Naive B cell (primary cell): Measurements from ENCODE around the gene PTPN1. TPM values are rescaled to one million over a fixed set of nuclear protein-coding genes. Genes with fewer than 3 reads are reported as not detected.

Experiments
- ATAC-seq, 2 donors: fragments of 150-1000 bp; cut with Tn5 transposase; 2 replicates each; pipeline ENCODE4 v1.10.0; 2021; ENCODE audit warnings: low read depth in 2 of 2, mild to moderate bottlenecking in 2 of 2, moderate library complexity in 2 of 2
- DNase-seq: peaks from one replicate; pipeline ENCODE4 v3.0.0; 2022
- H3K27ac Mint-ChIP-seq, 6 donors: one replicate each; pipeline ENCODE4 v1.8.0; 2020 to 2022; ENCODE audit warnings: mild to moderate bottlenecking in 6 of 6, mixed read lengths in 6 of 6, moderate library complexity in 5 of 6, inconsistent platforms in 2 of 6
- H3K27me3 Mint-ChIP-seq, 3 donors: one replicate each; pipeline ENCODE4 v1.8.0; 2021 to 2022; ENCODE audit warnings: mixed read lengths in 3 of 3, mild to moderate bottlenecking in 1 of 3
- H3K36me3 Mint-ChIP-seq, 2 donors: one replicate each; pipeline ENCODE4 v1.8.0; 2020 to 2022; ENCODE audit warnings: mixed read lengths in 2 of 2, inconsistent platforms in 1 of 2, mild to moderate bottlenecking in 1 of 2
- H3K4me1 Mint-ChIP-seq, 3 donors: one replicate each; pipeline ENCODE4 v1.8.0; 2020 to 2022; ENCODE audit warnings: mixed read lengths in 3 of 3, inconsistent platforms in 1 of 3, mild to moderate bottlenecking in 1 of 3, moderate library complexity in 1 of 3
- H3K4me3 Mint-ChIP-seq, 8 donors: one replicate each; pipeline ENCODE4 v1.8.0; 2020 to 2022; ENCODE audit warnings: mild to moderate bottlenecking in 8 of 8, mixed read lengths in 8 of 8, moderate library complexity in 8 of 8, inconsistent platforms in 2 of 8
- H3K9me3 Mint-ChIP-seq, 7 donors: one replicate each; pipeline ENCODE4 v1.8.0; 2020 to 2022; ENCODE audit warnings: mixed read lengths in 7 of 7, mild to moderate bottlenecking in 5 of 7, inconsistent platforms in 2 of 7, moderate library complexity in 1 of 7
- polyA plus RNA-seq, 6 donors: library from polyadenylated mRNA; unstranded; fragments of 300-500 nt; fragmentation: Illumina TruSeq; gene quantifications; one replicate each; pipeline ENCODE4 v1.2.3, GENCODE V29; 2021; ENCODE audit warnings: low read depth in 6 of 6

PTPN1 gene
- polyA plus RNA-seq, 6 donors from 2014 or later, result 14.0 to 57.1 (median 46.1) TPM

DNA sequence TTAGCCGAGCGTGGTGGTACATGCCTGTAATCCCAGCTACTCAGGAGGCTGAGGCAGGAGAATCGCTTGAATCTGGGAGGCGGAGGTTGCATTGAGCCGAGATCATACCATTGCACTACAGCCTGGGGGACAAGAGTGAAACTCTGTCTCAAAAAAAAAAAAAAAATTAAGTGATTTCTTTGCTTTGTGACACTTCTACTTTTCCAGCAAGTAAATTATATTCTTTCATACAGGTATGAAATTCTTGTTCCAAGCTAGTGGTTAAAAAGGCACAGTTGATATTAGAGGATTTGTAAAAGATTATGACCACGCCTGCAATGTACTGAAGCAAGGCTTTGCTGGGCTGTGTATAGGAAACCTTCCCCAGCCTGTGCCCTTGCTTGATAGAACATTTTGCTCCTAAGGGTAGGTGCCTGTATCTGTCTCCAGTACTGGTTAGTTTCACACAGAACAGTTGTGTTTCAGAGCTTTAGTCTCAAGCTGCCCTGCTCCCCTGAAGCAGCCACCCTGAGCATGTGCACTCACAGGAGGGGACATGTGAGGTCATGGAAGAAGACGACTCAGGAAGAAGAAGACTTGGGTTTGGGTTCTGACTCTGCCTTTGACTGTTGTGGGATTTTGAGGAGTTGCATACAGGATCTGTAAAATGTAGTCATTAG is 10.2 kb downstream of the PTPN1 start:
- H3K9me3 Mint-ChIP-seq, result no peaks in the 10 kb centered on the region
- H3K4me3 Mint-ChIP-seq, result peak overlapping the region; percentile 76 to 95 (median 86)
- ATAC-seq (no peak), DNase-seq (no peak)
- H3K36me3 Mint-ChIP-seq, result no peaks in the 10 kb centered on the region
- H3K27ac Mint-ChIP-seq, result peak overlapping the region; percentile 88 to 98 (median 94)
- H3K4me1 Mint-ChIP-seq, result peaks cover 58 to 91% (median 79%) of the 10 kb centered on the region in 3 donors
- H3K27me3 Mint-ChIP-seq, result no peaks in the 10 kb centered on the region

DNA sequence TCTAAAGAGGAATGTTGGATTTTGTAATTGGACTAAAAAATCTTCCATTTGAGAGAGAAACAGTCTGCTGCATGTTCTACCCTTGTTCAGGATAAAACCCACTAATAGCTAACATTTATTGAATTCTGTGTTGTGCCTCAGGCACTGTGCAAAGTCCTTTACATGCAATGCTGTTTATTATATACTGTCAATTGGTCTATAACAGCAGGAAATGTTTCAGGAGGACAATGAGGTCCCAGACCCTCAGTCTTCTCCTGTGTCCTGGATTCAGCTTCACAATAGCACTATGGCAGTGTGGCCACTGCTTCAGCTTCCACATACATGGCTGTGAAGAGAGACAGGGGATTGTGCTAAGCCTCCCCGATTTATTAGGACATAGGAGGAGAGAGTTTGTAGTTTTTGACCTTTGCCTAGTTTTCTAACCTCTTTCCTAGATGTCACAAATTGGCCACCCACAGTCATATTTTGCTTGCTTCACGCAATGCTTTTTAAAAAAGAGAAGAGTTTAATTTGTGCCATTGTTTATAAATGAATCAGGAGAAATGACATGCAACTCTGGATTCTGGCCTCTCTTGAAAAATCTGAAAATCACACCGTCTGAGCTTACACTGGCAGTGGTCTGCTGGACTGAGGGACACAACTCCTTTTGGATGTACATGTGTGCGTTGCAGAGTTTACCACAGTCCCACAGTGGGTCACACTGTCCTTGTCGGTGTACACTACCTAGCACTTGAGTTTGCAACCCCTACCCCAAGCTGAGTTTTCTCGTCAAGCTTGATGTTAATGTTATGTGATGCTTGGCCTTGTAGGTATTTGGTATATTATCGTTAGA is 11.3 kb downstream of the PTPN1 start:
- Mint-ChIP-seq H3K27ac (peak overlapping the region in 5 of 6 donors; percentile 44 to 97 (median 75)), H3K4me1 (peaks cover 54 to 81% (median 68%) of the 10 kb centered on the region in 3 donors), H3K27me3 (no peaks in the 10 kb centered on the region), H3K36me3 (no peaks in the 10 kb centered on the region), H3K4me3 (peak overlapping the region in 6 of 8 donors; percentile 23 to 95 (median 50)), H3K9me3 (no peaks in the 10 kb centered on the region)
- no peak for ATAC-seq
- DNase-seq, result no peak

DNA sequence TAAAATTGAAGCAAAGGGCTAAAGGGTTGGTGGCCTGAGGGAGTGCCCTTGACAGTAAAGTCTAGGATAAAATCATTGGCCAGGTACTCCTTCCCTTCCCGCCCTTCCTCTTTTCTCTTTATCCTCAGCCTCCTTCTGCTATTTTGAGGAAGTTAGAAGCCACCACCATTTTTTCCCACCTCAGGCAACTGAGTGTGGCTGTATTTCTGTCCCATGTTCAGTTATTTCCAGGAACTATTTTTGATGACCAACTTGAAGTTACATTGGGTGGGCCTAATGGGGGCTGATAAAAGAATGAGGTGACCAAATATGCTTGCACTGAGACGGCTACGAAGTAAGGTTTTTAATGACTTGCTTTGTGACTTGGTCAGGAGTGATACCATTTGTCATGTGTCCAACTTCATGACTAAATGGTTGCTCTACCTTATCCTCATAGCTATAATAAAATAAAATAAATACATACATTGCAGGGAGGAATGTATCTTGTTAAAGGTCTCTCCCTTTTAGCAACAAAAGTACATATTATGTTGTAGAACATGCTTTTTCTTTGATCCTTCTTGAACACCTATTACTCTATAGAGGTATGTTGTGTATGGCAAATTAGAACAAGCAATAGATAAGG is 12.0 kb downstream of the PTPN1 start:
- no peaks in the 10 kb centered on the region for H3K9me3 Mint-ChIP-seq
- H3K4me1 Mint-ChIP-seq, result peaks cover 51 to 73% (median 62%) of the 10 kb centered on the region in 3 donors
- peak overlapping the region in 5 of 6 donors; percentile 33 to 96 (median 72) for H3K27ac Mint-ChIP-seq
- ATAC-seq, result no peak
- no peak for DNase-seq
- no peaks in the 10 kb centered on the region for H3K27me3 Mint-ChIP-seq
- H3K4me3 Mint-ChIP-seq, result peak overlapping the region in 6 of 8 donors; percentile 13 to 93 (median 40)
- no peaks in the 10 kb centered on the region for H3K36me3 Mint-ChIP-seq

- H3K27me3 Mint-ChIP-seq, result no peaks in the 10 kb centered on the region
- peak; percentile 39 to 40 for ATAC-seq
- peaks cover 42 to 58% (median 49%) of the 10 kb centered on the region in 3 donors for H3K4me1 Mint-ChIP-seq
- H3K27ac Mint-ChIP-seq, result peak overlapping the region in 5 of 6 donors; percentile 65 to 93 (median 90)
- H3K36me3 Mint-ChIP-seq, result no peaks in the 10 kb centered on the region
- DNase-seq, result no peak
- H3K4me3 Mint-ChIP-seq, result peak overlapping the region; percentile 27 to 85 (median 70)
- H3K9me3 Mint-ChIP-seq, result no peaks in the 10 kb centered on the region
Observed at GRCh38 chr20:50523552-50524167, 13.5 kb downstream of the PTPN1 start.

GRCh38 chr20:50525681-50526080 is 15.5 kb downstream of the PTPN1 start:
- Mint-ChIP-seq H3K36me3 (no peaks in the 10 kb centered on the region), H3K4me3 (no peak overlapping the region), H3K4me1 (peaks cover 29 to 46% (median 35%) of the 10 kb centered on the region in 3 donors), H3K9me3 (no peaks in the 10 kb centered on the region), H3K27me3 (no peaks in the 10 kb centered on the region), H3K27ac (no peak overlapping the region)
- DNase-seq, result no peak
- no peak for ATAC-seq

DNA sequence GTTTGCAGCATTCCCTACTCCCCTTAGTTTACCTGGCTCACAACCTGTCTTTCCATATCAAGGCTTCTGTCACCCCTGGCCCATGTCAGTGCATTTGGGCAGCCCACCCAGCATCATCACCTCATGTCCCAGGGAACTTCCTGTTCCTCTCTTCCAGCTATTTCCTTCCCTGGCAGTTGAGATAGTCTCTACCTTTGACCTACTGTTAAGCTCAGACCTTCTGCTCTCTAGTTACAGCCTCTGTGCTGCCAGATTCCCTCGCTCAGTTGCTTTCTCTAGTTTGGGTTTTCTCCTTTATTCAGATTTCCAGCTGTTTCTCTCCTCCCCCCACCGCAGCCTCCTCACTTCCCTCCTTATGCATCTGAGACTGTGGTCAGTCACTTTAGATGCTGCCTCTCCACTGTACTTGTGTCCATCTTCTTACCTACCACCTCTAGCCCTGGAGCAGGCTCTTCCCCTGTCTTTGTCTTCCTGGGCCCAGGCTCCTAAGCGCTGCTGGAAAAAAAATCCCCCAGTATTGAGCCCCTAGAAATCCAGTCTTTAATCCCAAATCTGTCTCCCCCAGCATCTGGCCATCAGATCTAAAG is 16.3 kb downstream of the PTPN1 start:
- H3K4me3 Mint-ChIP-seq, result no peak overlapping the region
- no peaks in the 10 kb centered on the region for H3K27me3 Mint-ChIP-seq
- H3K9me3 Mint-ChIP-seq, result no peaks in the 10 kb centered on the region
- no peaks in the 10 kb centered on the region for H3K36me3 Mint-ChIP-seq
- peaks cover 30 to 45% (median 37%) of the 10 kb centered on the region in 3 donors for H3K4me1 Mint-ChIP-seq
- no peak for ATAC-seq
- no peak overlapping the region for H3K27ac Mint-ChIP-seq
- no peak for DNase-seq

- DNase-seq, result no peak
- no peaks in the 10 kb centered on the region for H3K9me3 Mint-ChIP-seq
- no peaks in the 10 kb centered on the region for H3K36me3 Mint-ChIP-seq
- no peak overlapping the region for H3K4me3 Mint-ChIP-seq
- H3K27ac Mint-ChIP-seq, result no peak overlapping the region
- ATAC-seq, result no peak
- H3K4me1 Mint-ChIP-seq, result peaks cover 30 to 45% (median 37%) of the 10 kb centered on the region in 3 donors
- H3K27me3 Mint-ChIP-seq, result no peaks in the 10 kb centered on the region
Observed at GRCh38 chr20:50527068-50527605, 17.0 kb downstream of the PTPN1 start.

DNA sequence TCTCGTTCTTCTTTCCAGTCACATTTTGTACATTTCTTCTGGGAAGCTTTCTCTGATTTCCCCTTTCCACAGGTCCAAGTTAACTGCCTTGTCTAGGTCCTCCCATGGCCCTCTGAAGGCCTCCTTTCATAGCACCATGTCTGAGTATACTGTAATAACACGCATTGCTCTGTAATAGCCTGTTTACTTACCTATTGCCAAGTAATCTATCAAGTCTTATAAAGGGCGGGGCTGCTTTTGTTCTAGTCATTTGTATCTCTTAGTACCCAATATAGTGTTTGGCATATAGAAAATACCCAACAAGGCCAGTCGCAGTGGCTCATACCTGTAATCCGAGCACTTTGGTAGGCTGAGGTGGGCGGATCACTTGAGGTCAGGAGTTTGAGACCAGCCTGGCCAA is 17.9 kb downstream of the PTPN1 start:
- H3K4me3 Mint-ChIP-seq, result no peak overlapping the region
- H3K4me1 Mint-ChIP-seq, result peaks cover 34 to 45% (median 41%) of the 10 kb centered on the region in 3 donors
- ATAC-seq, result no peak

GRCh38 chr20:50528804-50529351 is 18.7 kb downstream of the PTPN1 start:
- H3K36me3 Mint-ChIP-seq, result no peaks in the 10 kb centered on the region
- H3K27ac Mint-ChIP-seq, result peak overlapping the region in 5 of 6 donors; percentile 50 to 91 (median 79)
- peaks cover 34 to 45% (median 35%) of the 10 kb centered on the region in 3 donors for H3K4me1 Mint-ChIP-seq
- ATAC-seq, result peak in 1 of 2 donors; percentile 34
- no peaks in the 10 kb centered on the region for H3K9me3 Mint-ChIP-seq
- no peak for DNase-seq
- no peaks in the 10 kb centered on the region for H3K27me3 Mint-ChIP-seq
- peak overlapping the region in 3 of 8 donors; percentile 25 to 78 (median 77) for H3K4me3 Mint-ChIP-seq

More for the DNA sequence above, 17.9 kb downstream of the PTPN1 start:
- Mint-ChIP-seq H3K27me3 (no peaks in the 10 kb centered on the region), H3K9me3 (no peaks in the 10 kb centered on the region), H3K27ac (no peak overlapping the region), H3K36me3 (no peaks in the 10 kb centered on the region)
- no peak for DNase-seq

GRCh38 chr20:50532221-50532620 is 22.0 kb downstream of the PTPN1 start:
- no peaks in the 10 kb centered on the region for H3K27me3 Mint-ChIP-seq
- DNase-seq (no peak), ATAC-seq (no peak)
- peak overlapping the region in 2 of 8 donors; percentile 23 to 63 for H3K4me3 Mint-ChIP-seq
- H3K36me3 Mint-ChIP-seq, result peaks cover under 1 to 8% of the 10 kb centered on the region in 2 donors
- H3K9me3 Mint-ChIP-seq, result peaks cover 0 to 1% (median under 1%) of the 10 kb centered on the region in 7 donors
- peaks cover 48 to 67% (median 53%) of the 10 kb centered on the region in 3 donors for H3K4me1 Mint-ChIP-seq
- peak overlapping the region in 3 of 6 donors; percentile 20 to 80 (median 63) for H3K27ac Mint-ChIP-seq

GRCh38 chr20:50533061-50533460 is 22.9 kb downstream of the PTPN1 start:
- no peak for DNase-seq
- Mint-ChIP-seq H3K9me3 (peaks cover 0 to 10% (median 8%) of the 10 kb centered on the region in 7 donors), H3K4me1 (peaks cover 56 to 76% (median 62%) of the 10 kb centered on the region in 3 donors), H3K27ac (peak overlapping the region in 2 of 6 donors; percentile 49 to 57), H3K27me3 (no peaks in the 10 kb centered on the region), H3K4me3 (no peak overlapping the region), H3K36me3 (peaks cover 9 to 17% of the 10 kb centered on the region in 2 donors)
- no peak for ATAC-seq

DNA sequence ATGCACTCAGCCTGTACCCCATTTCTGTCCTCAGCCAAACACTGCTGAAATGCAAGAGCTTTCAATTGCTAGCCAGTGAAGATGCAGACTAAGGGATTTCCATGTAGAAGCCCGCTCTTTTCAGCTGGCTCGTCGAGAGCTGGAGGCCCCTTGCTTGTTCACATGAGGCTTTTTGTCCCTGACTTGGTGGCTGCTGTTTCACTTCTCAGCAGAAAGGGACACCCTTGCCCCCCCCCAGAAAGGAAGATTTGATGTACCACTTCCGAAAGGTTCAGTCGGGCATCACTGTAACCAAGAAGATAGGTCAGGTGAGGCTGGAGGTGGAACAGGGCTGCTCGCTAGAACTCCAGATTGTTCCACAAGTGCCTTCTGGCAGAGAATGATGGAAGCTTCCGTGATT is 23.3 kb downstream of the PTPN1 start:
- peaks cover 13 to 21% of the 10 kb centered on the region in 2 donors for H3K36me3 Mint-ChIP-seq
- ATAC-seq (no peak), DNase-seq (no peak)
- H3K27me3 Mint-ChIP-seq, result no peaks in the 10 kb centered on the region
- H3K9me3 Mint-ChIP-seq, result peaks cover 0 to 14% (median 11%) of the 10 kb centered on the region in 7 donors
- peak overlapping the region in 2 of 8 donors; percentile 4 to 21 for H3K4me3 Mint-ChIP-seq
- peaks cover 59 to 80% (median 66%) of the 10 kb centered on the region in 3 donors for H3K4me1 Mint-ChIP-seq
- H3K27ac Mint-ChIP-seq, result peak overlapping the region in 2 of 6 donors; percentile 57 to 63
